ENCODE results near the gene ZNF490. TPM values are rescaled to one million over a fixed set of nuclear protein-coding genes. Genes with fewer than 3 reads are reported as not detected.
A peak's percentile ranks its signal among the peaks of the same experiment; 100 is the strongest.

Gene ZNF490
- total and polyA plus RNA-seq, 2 experiments from 2014 or later, result 2.7 to 4.0 TPM

DNA sequence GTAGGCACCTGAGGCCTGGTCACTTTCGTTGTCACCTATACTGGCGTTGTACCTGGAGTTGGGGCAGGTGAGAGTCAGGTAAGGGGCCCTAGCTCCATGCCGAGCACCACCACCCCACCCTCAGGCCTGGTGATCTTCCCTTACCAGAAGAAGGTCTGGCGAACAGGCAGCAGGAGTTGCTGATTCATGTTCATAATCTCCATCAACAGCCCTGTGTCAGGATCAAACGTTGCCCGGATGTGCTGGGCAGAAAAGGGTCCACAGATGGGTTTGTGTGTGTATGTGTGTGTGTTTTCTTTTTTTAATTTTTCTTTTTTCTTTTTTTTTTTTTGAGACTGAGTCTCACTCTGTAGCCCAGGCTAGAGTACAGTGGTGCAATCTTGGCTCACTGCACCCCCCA lies 41.6 kb upstream of the ZNF490 start:
- Histone ChIP-seq H3K36me3 (ENCODE audit: low read depth) (peaks cover 6% of the 10 kb centered on the region; the same call in 1 of the 2 replicates), H3K9me3 (ENCODE audit: low read depth) (no peaks in the 10 kb centered on the region), H2AFZ (no peak overlapping the region), H3K9me2 (ENCODE audit: insufficient read depth) (no peaks in the 10 kb centered on the region), H3K4me3 (no peak overlapping the region), H3F3A (ENCODE audit: insufficient read depth) (no peaks in the 10 kb centered on the region), H3K4me1 (ENCODE audit: insufficient read depth) (no peaks in the 10 kb centered on the region), H3K27me3 (replicated peaks; ENCODE audit: insufficient read depth) (no peaks in the 10 kb centered on the region), H3K4me2 (ENCODE audit: unreplicated experiment) (no peak overlapping the region), H3K27ac (no peak overlapping the region), H4K20me1 (ENCODE audit: insufficient read depth) (no peaks in the 10 kb centered on the region), H3K79me2 (ENCODE audit: insufficient read depth) (no peaks in the 10 kb centered on the region), H3K9ac (no peak overlapping the region)
- in situ Hi-C loops (cut with MboI), result no loop called here
- TF ChIP-seq EZH2phosphoT487 (IDR thresholded peaks at IDR 0.05; ENCODE audit: insufficient read depth, low read depth) (no peak), EZH2 (IDR thresholded peaks at IDR 0.05; ENCODE audit: insufficient read depth, poor library complexity, severe bottlenecking) (no peak)
- DNase-seq, result no peak
- WGBS, 2 experiments (ENCODE audit: low coverage in 1 of 2, low lambda C conversion rate in 2 of 2, missing lambda C conversion rate in 2 of 2), result 96 to 97% methylated on average over 6 of the region's 6 CpGs

- no peak overlapping the region for H3K4me2 ChIP-seq (ENCODE audit: unreplicated experiment)
- no peak overlapping the region for H3K9ac ChIP-seq
- no peak overlapping the region for H3K4me3 ChIP-seq
- H3K9me3 ChIP-seq (ENCODE audit: low read depth), result no peaks in the 10 kb centered on the region
- no peak overlapping the region for H2AFZ ChIP-seq
- no peaks in the 10 kb centered on the region for H3K79me2 ChIP-seq (ENCODE audit: insufficient read depth)
- TF ChIP-seq EZH2 (IDR thresholded peaks at IDR 0.05; ENCODE audit: insufficient read depth, poor library complexity, severe bottlenecking) (no peak), EZH2phosphoT487 (IDR thresholded peaks at IDR 0.05; ENCODE audit: insufficient read depth, low read depth) (no peak)
- H3K27ac ChIP-seq, result no peak overlapping the region
- H3K36me3 ChIP-seq (ENCODE audit: low read depth), result no peaks in the 10 kb centered on the region
- H3F3A ChIP-seq (ENCODE audit: insufficient read depth), result no peaks in the 10 kb centered on the region
- in situ Hi-C loops (cut with MboI), result no loop called here
- WGBS, 2 experiments (ENCODE audit: low coverage in 1 of 2, low lambda C conversion rate in 2 of 2, missing lambda C conversion rate in 2 of 2), result 91 to 92% methylated on average over 10 of the region's 10 CpGs
- no peak for DNase-seq
- H3K4me1 ChIP-seq (ENCODE audit: insufficient read depth), result no peaks in the 10 kb centered on the region
- H4K20me1 ChIP-seq (ENCODE audit: insufficient read depth), result no peaks in the 10 kb centered on the region
- H3K27me3 ChIP-seq (replicated peaks; ENCODE audit: insufficient read depth), result no peaks in the 10 kb centered on the region
- H3K9me2 ChIP-seq (ENCODE audit: insufficient read depth), result no peaks in the 10 kb centered on the region
These were observed 39.3 kb upstream of the ZNF490 start for GRCh38 chr19:12649941-12650340.

DNA sequence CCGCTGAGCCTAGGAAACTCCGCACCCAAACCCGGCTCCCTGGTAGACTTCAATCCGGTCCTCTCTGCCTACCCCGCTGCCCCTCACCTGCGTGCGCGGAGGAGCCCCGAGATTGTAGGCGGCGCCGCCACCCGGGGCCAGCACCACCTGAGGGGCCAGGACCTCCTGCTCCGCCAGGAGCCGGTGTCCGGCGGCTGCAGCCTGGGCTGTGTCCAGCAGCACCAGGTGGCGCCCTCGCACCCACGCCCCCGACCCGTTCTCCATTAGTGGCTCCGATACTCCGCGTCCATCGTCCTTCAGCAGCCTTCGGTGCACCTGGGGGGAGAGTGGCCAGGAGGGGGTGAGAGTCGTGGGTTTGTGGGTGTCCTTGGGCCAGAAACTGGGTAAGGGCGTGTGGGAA lies 37.5 kb upstream of the ZNF490 start:
- H3F3A ChIP-seq (ENCODE audit: insufficient read depth), result no peaks in the 10 kb centered on the region
- H3K9me3 ChIP-seq (ENCODE audit: low read depth), result no peaks in the 10 kb centered on the region
- H4K20me1 ChIP-seq (ENCODE audit: insufficient read depth), result no peaks in the 10 kb centered on the region
- H3K9ac ChIP-seq, result no peak overlapping the region
- H3K4me1 ChIP-seq (ENCODE audit: insufficient read depth), result no peaks in the 10 kb centered on the region
- WGBS, 2 experiments (ENCODE audit: low coverage in 1 of 2, low lambda C conversion rate in 2 of 2, missing lambda C conversion rate in 2 of 2), result 25 to 26% methylated on average over 21 to 29 of the region's 29 CpGs
- H3K36me3 ChIP-seq (ENCODE audit: low read depth), result no peaks in the 10 kb centered on the region
- H3K4me3 ChIP-seq, result no peak overlapping the region
- TF ChIP-seq EZH2phosphoT487 (IDR thresholded peaks at IDR 0.05; ENCODE audit: insufficient read depth, low read depth) (no peak), EZH2 (IDR thresholded peaks at IDR 0.05; ENCODE audit: insufficient read depth, poor library complexity, severe bottlenecking) (no peak)
- no peak overlapping the region for H3K4me2 ChIP-seq (ENCODE audit: unreplicated experiment)
- H3K9me2 ChIP-seq (ENCODE audit: insufficient read depth), result no peaks in the 10 kb centered on the region
- H3K27ac ChIP-seq, result no peak overlapping the region
- no peak overlapping the region for H2AFZ ChIP-seq
- DNase-seq, result no peak
- H3K79me2 ChIP-seq (ENCODE audit: insufficient read depth), result no peaks in the 10 kb centered on the region
- in situ Hi-C loops (cut with MboI), result no loop called here
- no peaks in the 10 kb centered on the region for H3K27me3 ChIP-seq (replicated peaks; ENCODE audit: insufficient read depth)

GRCh38 chr19:12647490-12648071 lies 37.0 kb upstream of the ZNF490 start:
- no peak overlapping the region for H3K27ac ChIP-seq
- in situ Hi-C loops (cut with MboI), result no loop called here
- 19 to 22% methylated on average over 23 to 30 of the region's 31 CpGs for WGBS, 2 experiments (ENCODE audit: low coverage in 1 of 2, low lambda C conversion rate in 2 of 2, missing lambda C conversion rate in 2 of 2)

More at GRCh38 chr19:12647490-12648071, 37.0 kb upstream of the ZNF490 start:
- Histone ChIP-seq H3K27me3 (replicated peaks; ENCODE audit: insufficient read depth) (no peaks in the 10 kb centered on the region), H4K20me1 (ENCODE audit: insufficient read depth) (no peaks in the 10 kb centered on the region), H3K4me2 (ENCODE audit: unreplicated experiment) (no peak overlapping the region), H3K36me3 (ENCODE audit: low read depth) (no peaks in the 10 kb centered on the region), H3K9me2 (ENCODE audit: insufficient read depth) (no peaks in the 10 kb centered on the region), H2AFZ (no peak overlapping the region), H3K4me1 (ENCODE audit: insufficient read depth) (no peaks in the 10 kb centered on the region), H3K9me3 (ENCODE audit: low read depth) (no peaks in the 10 kb centered on the region), H3K79me2 (ENCODE audit: insufficient read depth) (no peaks in the 10 kb centered on the region), H3F3A (ENCODE audit: insufficient read depth) (no peaks in the 10 kb centered on the region), H3K9ac (no peak overlapping the region), H3K4me3 (no peak overlapping the region)
- peak; percentile 74 for DNase-seq
- TF ChIP-seq EZH2 (IDR thresholded peaks at IDR 0.05; ENCODE audit: insufficient read depth, poor library complexity, severe bottlenecking) (no peak), EZH2phosphoT487 (IDR thresholded peaks at IDR 0.05; ENCODE audit: insufficient read depth, low read depth) (no peak)
